HG02884 (cell line): ENCODE results near the gene NINL.
"Not testable (repeated sequence)": the region's sequence is repeated elsewhere in the genome, so short reads cannot be mapped to it uniquely, and the experiment has no call there.

Experiments used
- ATAC-seq: cut with Tn5 transposase; IDR thresholded peaks from one replicate; pipeline ENCODE4 v1.9.1; 2021; ENCODE audit warnings: mild to moderate bottlenecking, moderate library complexity; ENCODE audit not compliant: unreplicated experiment

NINL gene

DNA sequence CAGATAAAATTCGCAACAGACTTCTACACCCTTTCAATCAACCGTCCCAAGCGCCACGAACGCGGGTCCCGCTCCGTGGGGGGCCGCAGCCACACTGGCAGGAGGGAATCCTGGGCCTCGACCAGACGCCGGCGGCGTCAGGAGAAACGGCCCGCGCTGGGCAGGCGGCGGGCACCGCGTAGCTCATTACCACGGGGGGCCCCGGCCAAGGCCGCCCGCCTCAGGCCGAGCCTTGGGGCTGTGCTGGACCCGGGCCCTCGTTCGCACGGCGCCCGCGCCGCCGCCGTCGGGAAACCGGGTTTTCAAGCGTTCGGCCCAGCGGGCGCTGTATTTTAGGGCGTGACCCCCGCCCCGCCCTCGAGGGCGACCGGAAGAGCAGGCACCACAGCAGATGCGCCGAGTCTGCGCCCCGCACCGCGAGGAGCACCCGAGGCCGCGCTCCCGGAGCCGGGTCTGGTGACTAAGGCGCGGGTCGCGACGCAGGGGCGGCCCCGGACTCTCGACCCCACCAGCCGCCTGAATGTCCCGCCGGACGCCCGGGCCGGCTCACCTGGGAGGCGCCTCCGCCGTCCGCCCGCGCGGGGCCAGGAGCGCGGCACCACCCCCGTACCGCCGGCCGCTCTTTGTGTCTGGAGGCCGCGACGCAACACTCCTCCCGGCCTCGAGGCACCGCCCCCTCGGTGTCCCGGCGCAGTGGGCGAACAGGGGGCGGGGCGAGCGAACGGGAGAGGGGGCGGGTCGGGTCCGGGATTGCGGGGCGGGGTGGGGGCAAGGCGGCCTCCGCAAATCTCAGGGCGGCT is at the start of gene NINL:
NINL (minus strand) TSS at position 627 of the 800 bp plus-strand sequence. CDS start 58,944 bp downstream, outside the sequence.
- peak; percentile 72 for ATAC-seq

DNA sequence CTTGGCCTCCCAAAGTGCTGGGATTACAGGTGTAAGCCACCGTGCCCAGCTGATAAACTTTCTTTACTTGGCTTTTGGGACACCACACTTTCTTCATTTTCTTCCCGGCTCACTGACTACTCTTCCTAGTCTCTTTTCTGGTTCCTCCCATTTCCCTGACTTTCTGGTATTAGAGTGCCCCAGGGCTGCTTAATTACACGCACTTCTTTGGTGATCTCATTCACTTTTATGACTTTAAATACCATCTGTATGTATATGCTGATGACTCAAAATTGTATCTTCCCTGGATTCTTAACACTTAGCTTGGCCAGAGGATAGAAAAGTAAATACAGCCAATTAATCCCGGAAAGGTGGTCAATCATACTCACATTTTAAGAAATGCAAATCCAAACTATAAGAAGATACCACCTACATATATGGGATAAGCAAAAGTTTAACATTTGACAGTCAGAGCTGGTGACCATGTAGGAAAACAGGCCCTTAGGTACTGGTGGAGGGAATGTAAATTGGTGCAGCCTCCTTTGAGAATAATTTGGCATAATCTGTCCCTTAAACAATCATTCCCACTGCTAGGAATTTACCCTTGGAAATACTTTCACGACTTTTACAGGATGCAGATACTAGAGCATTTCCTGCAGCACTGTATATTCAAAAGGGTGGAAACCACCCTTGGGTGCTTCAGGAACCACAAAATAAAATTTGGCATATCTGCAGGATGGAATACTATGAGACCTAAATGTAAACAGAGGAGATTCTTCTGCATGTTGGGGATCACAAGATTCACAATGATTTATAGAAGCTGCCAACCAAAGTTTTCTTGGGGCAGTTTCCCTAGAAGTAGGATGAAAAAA is 47.8 kb upstream of the NINL start:
- ATAC-seq, result no peak

- ATAC-seq, result not testable (repeated sequence)
These were observed 45.3 kb upstream of the NINL start for GRCh38 chr20:25630615-25631014.

DNA sequence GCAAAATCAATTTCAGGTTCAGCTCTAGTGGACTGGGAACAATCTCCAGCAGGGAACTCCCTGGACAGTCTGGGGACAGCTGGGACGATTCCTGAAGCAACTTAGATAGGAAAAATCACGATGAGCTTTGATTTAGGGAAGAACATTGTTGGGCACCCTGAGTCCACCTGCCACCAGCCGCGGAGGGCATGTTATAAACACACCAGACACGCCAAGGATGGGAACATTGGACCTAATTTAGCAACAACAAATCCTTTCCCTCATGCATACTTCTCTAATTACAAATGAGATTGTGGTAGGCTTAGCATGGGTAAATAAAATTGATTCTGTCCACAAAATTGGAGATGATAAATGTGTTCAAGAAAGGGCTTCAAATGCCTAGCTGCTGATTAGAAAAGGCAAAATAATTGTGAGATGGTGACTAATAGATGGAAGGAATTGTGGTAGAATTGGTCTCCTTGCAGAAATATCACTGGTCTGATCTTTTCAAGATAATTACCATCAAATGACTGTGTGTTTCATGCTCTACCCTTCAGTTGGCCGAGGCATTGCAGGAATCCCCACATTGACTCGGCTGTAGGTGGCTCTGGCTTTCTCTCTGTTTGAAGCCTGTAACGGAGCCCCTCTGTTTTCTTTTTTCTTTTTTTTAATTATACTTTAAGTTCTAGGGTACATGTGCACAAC is 44.6 kb upstream of the NINL start:
- ATAC-seq, result no peak

DNA sequence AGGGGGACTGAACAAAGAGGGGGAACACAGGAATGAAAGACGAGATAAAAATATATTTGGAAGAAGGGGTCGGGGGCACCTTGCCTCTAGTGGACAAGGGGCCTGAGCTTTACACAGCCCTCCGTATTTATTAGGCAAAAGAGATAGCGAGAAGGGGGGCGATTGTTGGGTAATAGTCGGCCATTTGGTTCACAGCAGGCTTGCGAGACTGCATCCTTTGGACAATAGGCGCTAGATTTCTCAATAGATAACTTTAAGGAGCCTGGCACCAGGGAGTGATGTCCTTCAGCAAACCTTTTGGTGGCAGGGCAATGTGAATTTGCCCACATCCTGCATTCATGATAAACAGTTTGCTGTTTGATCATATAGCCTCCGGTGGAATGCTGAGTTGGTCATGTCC is 41.4 kb upstream of the NINL start:
- ATAC-seq, result no peak

- ATAC-seq, result no peak
These were observed 39.2 kb upstream of the NINL start for GRCh38 chr20:25624500-25624939.

- peak; percentile 75 for ATAC-seq
These were observed 38.6 kb upstream of the NINL start, which contains the start of gene NANP for GRCh38 chr20:25623736-25624499. Gene NANP, minus strand, starts transcription at chr20:25624014. Its CDS starts 66 bp downstream, at chr20:25623948.

DNA sequence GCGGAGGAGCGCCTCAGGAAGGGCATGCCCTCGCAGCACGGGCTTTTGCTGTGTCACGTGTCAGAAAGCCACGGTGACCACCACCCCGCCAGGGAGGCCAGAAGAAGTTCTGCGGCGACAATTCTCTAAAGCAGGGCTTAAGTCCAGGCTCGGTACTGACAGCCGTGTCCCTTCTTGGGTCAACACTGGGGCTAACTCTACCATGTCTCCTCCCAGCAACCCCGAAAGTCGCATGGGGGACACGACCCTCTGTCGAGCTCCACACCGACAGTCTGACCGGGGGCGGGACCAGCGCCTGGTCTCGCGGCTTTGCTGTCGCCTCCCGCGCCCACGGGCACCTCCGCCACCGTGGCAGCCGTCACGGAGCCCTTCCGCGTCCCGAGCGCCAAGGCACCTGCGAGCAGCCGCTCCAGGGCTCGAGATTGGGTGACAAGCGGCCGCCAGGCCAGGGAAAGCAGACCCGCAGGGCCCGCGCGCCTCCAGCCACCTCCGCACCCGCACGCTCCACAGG is 37.9 kb upstream of the NINL start:
- peak; percentile 6 for ATAC-seq

GRCh38 chr20:25622450-25623224 is 37.3 kb upstream of the NINL start:
- ATAC-seq, result no peak

GRCh38 chr20:25622049-25622448 is 36.7 kb upstream of the NINL start:
- ATAC-seq, result no peak

GRCh38 chr20:25619514-25619913 is 34.2 kb upstream of the NINL start:
- no peak for ATAC-seq

GRCh38 chr20:25608774-25609173 is 23.4 kb upstream of the NINL start:
- ATAC-seq, result no peak

- no peak for ATAC-seq
These were observed 20.9 kb upstream of the NINL start for GRCh38 chr20:25606094-25606695.

- ATAC-seq, result no peak
These were observed 19.8 kb upstream of the NINL start for GRCh38 chr20:25605148-25605547.

GRCh38 chr20:25604611-25605010 is 19.3 kb upstream of the NINL start:
- ATAC-seq, result no peak

- not testable (repeated sequence) for ATAC-seq
These were observed 17.6 kb upstream of the NINL start for GRCh38 chr20:25602914-25603309.

GRCh38 chr20:25602191-25602913 is 17.0 kb upstream of the NINL start:
- not testable (repeated sequence) for ATAC-seq

- ATAC-seq, result no peak
These were observed 16.3 kb upstream of the NINL start for GRCh38 chr20:25601659-25602058.
